ENCODE measurements around the gene FAM181A.
A peak's percentile ranks its signal among the peaks of the same experiment; 100 is the strongest.

Gene FAM181A

GRCh38 chr14:93950948-93951634 is 23.9 kb downstream of the FAM181A start:
- DNase-seq, result no peak

GRCh38 chr14:93951635-93952540 is 24.7 kb downstream of the FAM181A start:
- DNase-seq, result no peak

- DNase-seq, result no peak
Measured at GRCh38 chr14:93952829-93953228, 25.7 kb downstream of the FAM181A start.

- DNase-seq, result no peak
Measured at GRCh38 chr14:93953263-93953662, 26.1 kb downstream of the FAM181A start.

GRCh38 chr14:93953739-93954515 is 26.8 kb downstream of the FAM181A start:
- no peak for DNase-seq

GRCh38 chr14:93954516-93954830 is 27.3 kb downstream of the FAM181A start:
- no peak for DNase-seq

- peak in 2 of 14 donors; percentile 33 to 40 for DNase-seq
Measured at GRCh38 chr14:93954900-93955849, 28.0 kb downstream of the FAM181A start.

DNA sequence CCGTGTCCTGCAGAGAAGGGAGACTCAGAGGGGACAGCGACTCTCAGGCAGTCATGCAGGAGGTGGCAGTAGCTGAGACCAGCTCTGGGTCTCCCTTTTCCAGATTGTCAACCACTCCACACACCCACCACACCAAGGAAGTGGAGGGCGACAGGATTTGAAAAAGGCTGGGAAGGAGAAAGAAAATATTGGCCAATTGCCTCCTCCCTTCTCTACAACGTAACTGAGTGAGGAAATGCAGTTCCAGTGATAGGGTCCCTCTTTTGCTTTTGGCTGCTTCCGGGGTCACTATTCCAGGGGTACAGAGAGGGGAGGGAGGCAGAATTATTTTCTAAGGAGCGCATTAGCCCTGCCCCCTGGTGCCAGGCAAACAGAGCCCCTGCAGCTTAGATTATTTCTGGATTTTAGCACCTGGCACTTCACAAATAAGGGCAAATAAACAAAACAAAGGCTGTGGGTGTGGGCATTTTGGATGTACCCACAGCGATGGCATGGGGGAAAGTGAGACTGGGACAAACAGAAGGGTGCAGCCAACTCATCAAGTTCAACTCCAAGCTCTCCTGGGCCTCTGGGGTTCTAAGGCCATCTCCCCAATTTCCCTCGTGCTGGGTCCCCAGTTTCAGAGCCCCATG is 28.8 kb downstream of the FAM181A start:
- DNase-seq, result peak in 1 of 14 donors; percentile 36

- peak in 1 of 14 donors; percentile 22 for DNase-seq
Measured at GRCh38 chr14:93956514-93957332, 29.6 kb downstream of the FAM181A start.

GRCh38 chr14:93957333-93957710 is 30.2 kb downstream of the FAM181A start:
- DNase-seq, result no peak

GRCh38 chr14:93957751-93958566 is 30.8 kb downstream of the FAM181A start:
- no peak for DNase-seq

- no peak for DNase-seq
Measured at GRCh38 chr14:93958567-93959238, 31.6 kb downstream of the FAM181A start.

- peak in 3 of 14 donors; percentile 20 to 68 (median 35) for DNase-seq
Measured at GRCh38 chr14:93959239-93960107, 32.3 kb downstream of the FAM181A start.

DNA sequence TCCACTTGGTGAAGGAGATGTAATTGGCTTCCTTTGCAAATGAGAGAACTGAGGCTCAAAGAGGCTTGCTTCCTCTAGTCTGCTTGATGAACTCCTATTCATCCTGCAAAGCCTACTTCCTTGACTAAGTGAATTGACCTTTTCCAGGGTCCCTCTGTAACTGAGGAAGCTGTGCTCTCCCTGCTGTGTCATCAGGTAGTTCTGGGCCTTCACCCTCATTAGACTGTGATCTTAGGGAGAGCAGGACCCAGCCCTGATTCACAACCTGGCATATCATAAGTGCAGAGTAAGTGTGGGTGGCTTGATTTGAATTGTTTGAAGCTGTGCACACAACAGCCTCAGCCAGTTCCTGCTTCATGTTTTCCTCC is 32.9 kb downstream of the FAM181A start:
- no peak for DNase-seq

DNA sequence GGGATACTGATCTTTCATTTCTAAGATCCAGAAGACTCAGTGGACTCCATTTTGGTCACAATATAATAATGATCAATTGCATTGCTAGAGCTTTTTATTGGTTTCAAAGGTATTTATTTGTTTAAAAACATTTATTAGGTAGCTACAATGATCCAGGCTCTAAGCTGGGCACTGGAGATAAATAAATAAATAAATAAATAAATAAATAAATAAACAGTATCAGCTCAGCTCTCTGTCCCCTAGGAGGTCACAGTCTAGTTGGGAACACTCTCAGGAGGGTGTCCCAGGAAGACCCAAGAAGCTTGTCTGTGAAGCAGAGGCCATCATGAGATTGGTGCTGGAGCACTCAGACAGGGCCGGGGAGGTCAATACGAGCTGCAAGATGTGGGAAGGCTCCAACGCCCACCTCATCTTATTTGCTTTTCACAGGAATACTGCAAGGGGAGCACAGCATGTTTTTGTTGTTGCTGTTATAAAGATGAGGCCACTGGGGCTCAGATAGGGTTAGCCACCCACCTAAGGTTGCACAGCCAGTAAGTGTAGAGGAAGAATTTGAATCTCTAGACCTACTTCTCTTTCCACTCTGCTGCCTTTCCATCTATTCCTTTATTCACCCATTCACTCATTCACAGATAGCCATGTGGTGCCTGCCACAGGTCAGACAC is 33.8 kb downstream of the FAM181A start:
- no peak for DNase-seq

GRCh38 chr14:93961620-93962019 is 34.5 kb downstream of the FAM181A start:
- DNase-seq, result no peak

All from C1 segment of cervical spinal cord (tissue), 14 donors.